MM.1S (cell line): ENCODE data around the gene CHD9NB.

ENCODE experiments used
- DNase-seq: peaks from one replicate; pipeline ENCODE4 v3.0.0-alpha.2; 2015
- H2AFZ ChIP-seq: fragments of 300-600 bp; sonication (generic); 2 replicates; pipeline ENCODE4 v1.6.0; 2016; ENCODE audit warnings: antibody characterized with exemption, low read length
- H3F3A ChIP-seq: fragments of 300-600 bp; sonication (generic); 2 replicates; pipeline ENCODE4 v1.6.1; 2016; ENCODE audit warnings: mild to moderate bottlenecking, antibody characterized with exemption, low read length, moderate library complexity, mixed read lengths; ENCODE audit not compliant: insufficient read depth
- H3K27ac ChIP-seq: fragments of 300-600 bp; sonication (generic); 2 replicates; pipeline ENCODE4 v1.5.1; 2016; ENCODE audit warnings: mild to moderate bottlenecking, low read length
- H3K27me3 ChIP-seq: fragments of 300-600 bp; sonication (generic); replicated peaks from 2 replicates; pipeline ENCODE4 v1.6.0; 2016; ENCODE audit warnings: low read length; ENCODE audit not compliant: insufficient read depth
- H3K36me3 ChIP-seq: fragments of 300-600 bp; sonication (generic); replicated peaks from 2 replicates; pipeline ENCODE4 v1.6.1; 2016; ENCODE audit warnings: mild to moderate bottlenecking, low read length, mixed read lengths; ENCODE audit not compliant: insufficient read depth
- H3K4me1 ChIP-seq: fragments of 300-600 bp; sonication (generic); 2 replicates; pipeline ENCODE4 v1.6.1; 2016; ENCODE audit warnings: low read length, mixed read lengths
- H3K4me2 ChIP-seq: fragments of 300-600 bp; sonication (generic); 2 replicates; pipeline ENCODE4 v1.6.0; 2016; ENCODE audit warnings: low read depth, low read length
- H3K4me3 ChIP-seq: fragments of 300-600 bp; sonication (generic); 2 replicates; pipeline ENCODE4 v1.5.1; 2016; ENCODE audit warnings: low read length, mixed read lengths
- H3K79me2 ChIP-seq: fragments of 300-600 bp; sonication (generic); 2 replicates; pipeline ENCODE4 v1.6.1; 2016; ENCODE audit warnings: mixed run types, low read length, mixed read lengths
- H3K9ac ChIP-seq: fragments of 300-600 bp; sonication (generic); 2 replicates; pipeline ENCODE4 v1.6.1; 2016; ENCODE audit warnings: low read length, mixed read lengths
- H3K9me2 ChIP-seq: fragments of 300-600 bp; sonication (generic); replicated peaks from 2 replicates; pipeline ENCODE4 v1.6.1; 2016; ENCODE audit warnings: mild to moderate bottlenecking, low read length, mixed read lengths; ENCODE audit not compliant: insufficient read depth
- H3K9me3 ChIP-seq: fragments of 300-600 bp; sonication (generic); replicated peaks from 2 replicates; pipeline ENCODE4 v1.6.1; 2016; ENCODE audit warnings: mild to moderate bottlenecking, low read length, mixed read lengths; ENCODE audit not compliant: insufficient read depth
- H4K20me1 ChIP-seq: fragments of 300-600 bp; sonication (generic); 2 replicates; pipeline ENCODE4 v1.6.1; 2016; ENCODE audit warnings: mild to moderate bottlenecking, low read length, moderate library complexity, mixed read lengths; ENCODE audit not compliant: insufficient read depth
- EZH2 ChIP-seq: fragments of 300-600 bp; sonication (generic); optimal IDR thresholded peaks from 2 replicates; pipeline ENCODE3; 2017; ENCODE audit warnings: low read depth, mild to moderate bottlenecking, antibody characterized with exemption, low read length, mixed read lengths
- EZH2phosphoT487 ChIP-seq: fragments of 300-600 bp; sonication (generic); IDR thresholded peaks from 2 replicates; pipeline ENCODE4 v1.6.1; 2018; ENCODE audit warnings: antibody characterized with exemption, low read length
- TF ChIP-seq, protein P1 (sequence below): fragments of 300-600 bp; sonication (generic); IDR thresholded peaks from 2 replicates; pipeline ENCODE4 v1.5.1; 2016; ENCODE audit warnings: antibody characterized with exemption, low read length, mixed read lengths

Gene CHD9NB

DNA sequence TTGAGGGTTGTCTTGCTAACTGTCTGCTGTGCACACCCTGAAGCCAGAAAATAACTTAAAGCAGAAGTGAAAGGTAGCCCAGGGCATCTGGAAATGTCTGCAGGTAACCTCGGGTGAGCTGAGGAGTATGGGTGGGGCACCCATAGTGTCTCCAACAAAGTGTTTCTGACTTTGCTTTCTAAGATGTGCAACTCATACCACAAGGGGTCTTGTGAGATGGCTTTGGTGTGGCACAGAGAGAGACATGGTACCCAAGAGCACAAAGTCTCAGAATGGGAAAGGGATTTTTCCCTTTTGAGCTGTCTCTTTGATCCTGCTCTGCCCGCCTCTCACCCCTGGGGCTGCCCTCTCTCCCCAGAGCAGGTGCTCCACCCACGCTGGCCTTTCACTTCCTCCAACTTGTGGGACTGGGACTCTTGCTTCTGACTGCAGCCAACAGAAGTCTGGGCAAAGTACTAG is 9.0 kb upstream of the CHD9NB start:
- no peaks in the 10 kb centered on the region for H3K36me3 ChIP-seq
- H3K4me1 ChIP-seq: peaks cover 17% of the 10 kb centered on the region; the same call in 1 of the 2 replicates
- peaks cover 77% of the 10 kb centered on the region for H3K79me2 ChIP-seq
- no peak for TF ChIP-seq EZH2phosphoT487
- TF ChIP-seq, protein P1, sequence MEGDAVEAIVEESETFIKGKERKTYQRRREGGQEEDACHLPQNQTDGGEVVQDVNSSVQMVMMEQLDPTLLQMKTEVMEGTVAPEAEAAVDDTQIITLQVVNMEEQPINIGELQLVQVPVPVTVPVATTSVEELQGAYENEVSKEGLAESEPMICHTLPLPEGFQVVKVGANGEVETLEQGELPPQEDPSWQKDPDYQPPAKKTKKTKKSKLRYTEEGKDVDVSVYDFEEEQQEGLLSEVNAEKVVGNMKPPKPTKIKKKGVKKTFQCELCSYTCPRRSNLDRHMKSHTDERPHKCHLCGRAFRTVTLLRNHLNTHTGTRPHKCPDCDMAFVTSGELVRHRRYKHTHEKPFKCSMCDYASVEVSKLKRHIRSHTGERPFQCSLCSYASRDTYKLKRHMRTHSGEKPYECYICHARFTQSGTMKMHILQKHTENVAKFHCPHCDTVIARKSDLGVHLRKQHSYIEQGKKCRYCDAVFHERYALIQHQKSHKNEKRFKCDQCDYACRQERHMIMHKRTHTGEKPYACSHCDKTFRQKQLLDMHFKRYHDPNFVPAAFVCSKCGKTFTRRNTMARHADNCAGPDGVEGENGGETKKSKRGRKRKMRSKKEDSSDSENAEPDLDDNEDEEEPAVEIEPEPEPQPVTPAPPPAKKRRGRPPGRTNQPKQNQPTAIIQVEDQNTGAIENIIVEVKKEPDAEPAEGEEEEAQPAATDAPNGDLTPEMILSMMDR: peak; percentile 19
- no peaks in the 10 kb centered on the region for H3K27me3 ChIP-seq
- DNase-seq: peak; percentile 77
- H3K4me2 ChIP-seq: peak overlapping the region; percentile 89
- H4K20me1 ChIP-seq: no peaks in the 10 kb centered on the region
- no peak overlapping the region for H2AFZ ChIP-seq
- H3K9me3 ChIP-seq: no peaks in the 10 kb centered on the region
- H3K9me2 ChIP-seq: no peaks in the 10 kb centered on the region
- peak overlapping the region; percentile 26 for H3K4me3 ChIP-seq
- no peak overlapping the region for H3K9ac ChIP-seq
- H3K27ac ChIP-seq: peak overlapping the region; percentile 52; the same call in 1 of the 2 replicates
- H3F3A ChIP-seq: peaks cover 19% of the 10 kb centered on the region

DNA sequence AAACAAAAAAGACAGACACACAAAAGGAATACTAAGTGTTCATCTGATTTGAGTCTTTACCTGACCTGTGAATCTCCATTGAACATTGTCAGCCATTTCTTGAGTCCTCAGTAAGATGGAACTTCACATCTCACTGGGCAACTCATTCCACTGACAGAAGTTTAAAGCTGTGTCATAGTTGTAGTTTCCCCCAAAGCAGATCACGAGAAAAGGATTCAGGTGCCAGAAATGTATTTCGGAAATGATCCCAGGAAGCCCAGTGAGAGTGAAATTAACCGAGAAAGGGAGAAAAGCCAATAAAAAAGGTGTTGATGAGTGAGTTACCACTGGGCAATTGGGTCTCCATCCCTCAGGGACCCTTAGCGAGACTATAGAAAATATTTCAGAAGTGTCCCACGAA is 8.6 kb upstream of the CHD9NB start:
- no peak for TF ChIP-seq EZH2
- TF ChIP-seq EZH2phosphoT487: no peak
- TF ChIP-seq, protein P1: no peak
- no peak overlapping the region for H2AFZ ChIP-seq
- H3K4me3 ChIP-seq: peak overlapping the region; percentile 26
- peaks cover 77% of the 10 kb centered on the region for H3K79me2 ChIP-seq
- H3K9me3 ChIP-seq: no peaks in the 10 kb centered on the region
- no peaks in the 10 kb centered on the region for H3K36me3 ChIP-seq
- no peaks in the 10 kb centered on the region for H3K27me3 ChIP-seq
- H3K27ac ChIP-seq: peak overlapping the region; percentile 52; the same call in 1 of the 2 replicates
- H3F3A ChIP-seq: peaks cover 19% of the 10 kb centered on the region
- H3K4me1 ChIP-seq: peaks cover 17% of the 10 kb centered on the region; the same call in 1 of the 2 replicates
- H3K4me2 ChIP-seq: peak overlapping the region; percentile 89
- peak overlapping the region; percentile 11; the same call in 1 of the 2 replicates for H3K9ac ChIP-seq
- H3K9me2 ChIP-seq: no peaks in the 10 kb centered on the region
- H4K20me1 ChIP-seq: no peaks in the 10 kb centered on the region
- no peak for DNase-seq

DNA sequence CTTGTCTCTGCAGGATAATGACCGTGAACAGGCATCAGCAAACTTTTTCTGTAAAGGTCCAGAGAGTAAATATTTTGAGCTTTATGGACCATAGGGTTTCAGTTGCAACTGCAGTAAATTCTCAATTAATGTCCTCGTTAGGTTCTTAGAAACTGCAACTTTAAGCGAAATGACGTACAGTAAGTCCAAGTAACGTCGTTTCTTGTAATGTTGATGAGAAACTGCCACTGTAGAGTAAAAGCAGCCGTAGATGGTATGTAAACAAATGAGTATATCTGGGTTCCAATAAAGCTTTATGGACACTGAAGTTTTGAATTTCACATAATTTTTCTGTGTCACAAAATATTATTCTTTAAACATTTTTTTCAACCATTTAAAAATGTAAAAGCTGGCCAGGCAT is 7.0 kb upstream of the CHD9NB start:
- Histone ChIP-seq H3K36me3 (no peaks in the 10 kb centered on the region), H3K4me2 (no peak overlapping the region), H3K27ac (no peak overlapping the region), H3K27me3 (no peaks in the 10 kb centered on the region), H3K4me1 (peaks cover 20% of the 10 kb centered on the region; the same call in 1 of the 2 replicates), H3K9ac (no peak overlapping the region), H3K9me2 (no peaks in the 10 kb centered on the region), H3F3A (peaks cover 19% of the 10 kb centered on the region), H3K4me3 (no peak overlapping the region), H3K9me3 (no peaks in the 10 kb centered on the region), H3K79me2 (peaks cover 77% of the 10 kb centered on the region), H2AFZ (no peak overlapping the region), H4K20me1 (no peaks in the 10 kb centered on the region)
- DNase-seq: no peak
- no peak for TF ChIP-seq EZH2
- TF ChIP-seq, protein P1: no peak
- TF ChIP-seq EZH2phosphoT487: no peak
